ENCODE measurements around the gene HSD17B7. TPM values are rescaled to one million over a fixed set of nuclear protein-coding genes. Genes with fewer than 3 reads are reported as not detected.

Gene HSD17B7
- total and polyA plus RNA-seq, 2 of the 13 experiments (the other 11 are each of a cell fraction or from before 2014, with no cell fraction given) = 43.9 to 84.9 TPM

DNA sequence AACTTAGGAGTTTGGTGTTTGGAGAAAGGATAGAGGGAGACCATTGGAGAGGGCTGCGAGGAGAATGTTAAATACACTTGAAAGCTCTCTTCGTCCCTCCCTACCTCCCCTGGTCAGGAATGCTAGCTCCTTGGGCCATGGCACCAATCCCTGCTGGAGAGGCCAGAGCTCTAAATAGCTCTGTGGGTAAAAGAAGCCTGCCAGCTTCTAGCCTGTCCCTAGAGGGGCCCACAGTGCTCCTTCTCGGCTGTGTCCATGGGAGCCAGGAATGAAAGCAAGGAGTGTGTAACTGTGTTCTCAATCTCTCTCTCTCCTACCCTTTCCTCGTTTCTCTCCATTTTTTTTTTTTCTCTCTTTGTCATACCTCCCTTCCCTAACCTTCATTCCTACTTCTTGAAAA, 70.6 kb downstream of the HSD17B7 start, which contains the start of gene CCDC190:
Gene CCDC190 (minus strand): TSS at position 75 of the 400 bp plus-strand sequence. CDS start 1,529 bp downstream, outside the sequence.
- ATAC-seq (no peak), DNase-seq (ENCODE audit: low spot score) (no peak), FAIRE-seq (no peak)
- Histone ChIP-seq H3K36me3 (replicated peaks in 1 of 2; ENCODE audit: control insufficient read depth in 1 of 2, insufficient read depth in 2 of 2, low read length in 2 of 2) (no peaks in the 10 kb centered on the region), H3K27ac (ENCODE audit: extremely low read length, insufficient read depth, low read length) (no peak within 1 kb of the TSS), H3K4me2 (ENCODE audit: low read depth, low read length) (no peak within 1 kb of the TSS), H4K20me1 (ENCODE audit: insufficient read depth, low read length) (no peaks in the 10 kb centered on the region), H3K4me3 (replicated peaks in 1 of 3; ENCODE audit: insufficient read depth in 1 of 3, low read depth in 2 of 3, low read length in 3 of 3) (no peak within 1 kb of the TSS), H3K9me3 (ENCODE audit: low read length) (no peaks in the 10 kb centered on the region), H3K79me2 (ENCODE audit: insufficient read depth, low read length) (no peaks in the 10 kb centered on the region), H2AFZ (ENCODE audit: low read length) (no peak within 1 kb of the TSS), H3K4me1 (ENCODE audit: insufficient read depth, low read length) (no peaks in the 10 kb centered on the region), H3K27me3 (ENCODE audit: control insufficient read depth in 1 of 2, insufficient read depth in 2 of 2, low read length in 2 of 2) (peaks cover 0 to 7% of the 10 kb centered on the region in 2 experiments; a peak in 3 of 5 replicates), H3K9ac (ENCODE audit: insufficient read depth, low read depth, low read length) (no peak within 1 kb of the TSS)
- 32% methylated on average over 4 of the region's 4 CpGs for WGBS (ENCODE audit: low lambda C conversion rate)
- ChIA-PET POLR2A (no interaction called here), CTCF (ENCODE audit: low intra/inter-chr PET ratio, low total read pairs) (no interaction called here)
- intact Hi-C loops (cut with micrococcal nuclease; ENCODE audit: unreplicated experiment) = no loop called here
- TF ChIP-seq, protein P1, sequence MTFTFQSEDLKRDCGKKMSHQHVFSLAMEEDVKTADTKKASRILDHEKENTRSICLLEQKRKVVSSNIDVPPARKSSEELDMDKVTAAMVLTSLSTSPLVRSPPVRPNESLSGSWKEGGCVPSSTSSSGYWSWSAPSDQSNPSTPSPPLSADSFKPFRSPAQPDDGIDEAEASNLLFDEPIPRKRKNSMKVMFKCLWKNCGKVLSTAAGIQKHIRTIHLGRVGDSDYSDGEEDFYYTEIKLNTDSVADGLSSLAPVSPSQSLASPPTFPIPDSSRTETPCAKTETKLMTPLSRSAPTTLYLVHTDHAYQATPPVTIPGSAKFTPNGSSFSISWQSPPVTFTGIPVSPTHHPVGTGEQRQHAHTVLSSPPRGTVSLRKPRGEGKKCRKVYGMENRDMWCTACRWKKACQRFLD (CRISPR knock-in tag; IDR thresholded peaks at IDR 0.05; ENCODE audit: borderline replicate concordance) = no peak
- no peak for TF ChIP-seq ZNF703 (CRISPR knock-in tag; IDR thresholded peaks at IDR 0.05; ENCODE audit: borderline replicate concordance)
- no peak for TF ChIP-seq ZNF776 (CRISPR knock-in tag; IDR thresholded peaks at IDR 0.05)
- no peak for TF ChIP-seq ZNF577 (CRISPR knock-in tag; IDR thresholded peaks at IDR 0.05; ENCODE audit: borderline replicate concordance, low read depth)
- TF ChIP-seq RCOR2 (CRISPR knock-in tag; IDR thresholded peaks at IDR 0.05) = no peak
- TF ChIP-seq ZFYVE20 (CRISPR knock-in tag; IDR thresholded peaks at IDR 0.05; ENCODE audit: borderline replicate concordance, low read depth) = no peak
- no peak for TF ChIP-seq ZNF282 (IDR thresholded peaks at IDR 0.05; ENCODE audit: partially characterized antibody)
- TF ChIP-seq, protein P2, sequence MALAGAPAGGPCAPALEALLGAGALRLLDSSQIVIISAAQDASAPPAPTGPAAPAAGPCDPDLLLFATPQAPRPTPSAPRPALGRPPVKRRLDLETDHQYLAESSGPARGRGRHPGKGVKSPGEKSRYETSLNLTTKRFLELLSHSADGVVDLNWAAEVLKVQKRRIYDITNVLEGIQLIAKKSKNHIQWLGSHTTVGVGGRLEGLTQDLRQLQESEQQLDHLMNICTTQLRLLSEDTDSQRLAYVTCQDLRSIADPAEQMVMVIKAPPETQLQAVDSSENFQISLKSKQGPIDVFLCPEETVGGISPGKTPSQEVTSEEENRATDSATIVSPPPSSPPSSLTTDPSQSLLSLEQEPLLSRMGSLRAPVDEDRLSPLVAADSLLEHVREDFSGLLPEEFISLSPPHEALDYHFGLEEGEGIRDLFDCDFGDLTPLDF (CRISPR knock-in tag; IDR thresholded peaks at IDR 0.05) = no peak
- TF ChIP-seq ZSCAN29 (CRISPR knock-in tag; conservative IDR thresholded peaks at IDR 0.05) = no peak
- TF ChIP-seq CENPBD1 (CRISPR knock-in tag; IDR thresholded peaks at IDR 0.05; ENCODE audit: borderline replicate concordance, low read depth) = no peak
- TF ChIP-seq, protein P3, sequence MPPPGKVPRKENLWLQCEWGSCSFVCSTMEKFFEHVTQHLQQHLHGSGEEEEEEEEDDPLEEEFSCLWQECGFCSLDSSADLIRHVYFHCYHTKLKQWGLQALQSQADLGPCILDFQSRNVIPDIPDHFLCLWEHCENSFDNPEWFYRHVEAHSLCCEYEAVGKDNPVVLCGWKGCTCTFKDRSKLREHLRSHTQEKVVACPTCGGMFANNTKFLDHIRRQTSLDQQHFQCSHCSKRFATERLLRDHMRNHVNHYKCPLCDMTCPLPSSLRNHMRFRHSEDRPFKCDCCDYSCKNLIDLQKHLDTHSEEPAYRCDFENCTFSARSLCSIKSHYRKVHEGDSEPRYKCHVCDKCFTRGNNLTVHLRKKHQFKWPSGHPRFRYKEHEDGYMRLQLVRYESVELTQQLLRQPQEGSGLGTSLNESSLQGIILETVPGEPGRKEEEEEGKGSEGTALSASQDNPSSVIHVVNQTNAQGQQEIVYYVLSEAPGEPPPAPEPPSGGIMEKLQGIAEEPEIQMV (CRISPR knock-in tag; IDR thresholded peaks at IDR 0.05; ENCODE audit: low read depth) = no peak
- TF ChIP-seq NCOA2 (CRISPR knock-in tag; IDR thresholded peaks at IDR 0.05) = no peak
- no peak for TF ChIP-seq MEIS1 (CRISPR knock-in tag; IDR thresholded peaks at IDR 0.05; ENCODE audit: borderline replicate concordance)
- TF ChIP-seq, protein P4, sequence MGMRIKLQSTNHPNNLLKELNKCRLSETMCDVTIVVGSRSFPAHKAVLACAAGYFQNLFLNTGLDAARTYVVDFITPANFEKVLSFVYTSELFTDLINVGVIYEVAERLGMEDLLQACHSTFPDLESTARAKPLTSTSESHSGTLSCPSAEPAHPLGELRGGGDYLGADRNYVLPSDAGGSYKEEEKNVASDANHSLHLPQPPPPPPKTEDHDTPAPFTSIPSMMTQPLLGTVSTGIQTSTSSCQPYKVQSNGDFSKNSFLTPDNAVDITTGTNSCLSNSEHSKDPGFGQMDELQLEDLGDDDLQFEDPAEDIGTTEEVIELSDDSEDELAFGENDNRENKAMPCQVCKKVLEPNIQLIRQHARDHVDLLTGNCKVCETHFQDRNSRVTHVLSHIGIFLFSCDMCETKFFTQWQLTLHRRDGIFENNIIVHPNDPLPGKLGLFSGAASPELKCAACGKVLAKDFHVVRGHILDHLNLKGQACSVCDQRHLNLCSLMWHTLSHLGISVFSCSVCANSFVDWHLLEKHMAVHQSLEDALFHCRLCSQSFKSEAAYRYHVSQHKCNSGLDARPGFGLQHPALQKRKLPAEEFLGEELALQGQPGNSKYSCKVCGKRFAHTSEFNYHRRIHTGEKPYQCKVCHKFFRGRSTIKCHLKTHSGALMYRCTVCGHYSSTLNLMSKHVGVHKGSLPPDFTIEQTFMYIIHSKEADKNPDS (CRISPR knock-in tag; IDR thresholded peaks at IDR 0.05) = no peak
- in situ Hi-C loops (cut with HindIII; ENCODE audit: extremely low pct_ligation_motif_present, low pct_unique_long_range_greater_than_20kb) = no loop called here
- no TSS peak for BruUV-seq (replicated peaks)
